Measurements from ENCODE around the gene PIF1.
"Not testable (repeated sequence)": the region's sequence is repeated elsewhere in the genome, so short reads cannot be mapped to it uniquely, and the experiment has no call there.

PIF1 gene

DNA sequence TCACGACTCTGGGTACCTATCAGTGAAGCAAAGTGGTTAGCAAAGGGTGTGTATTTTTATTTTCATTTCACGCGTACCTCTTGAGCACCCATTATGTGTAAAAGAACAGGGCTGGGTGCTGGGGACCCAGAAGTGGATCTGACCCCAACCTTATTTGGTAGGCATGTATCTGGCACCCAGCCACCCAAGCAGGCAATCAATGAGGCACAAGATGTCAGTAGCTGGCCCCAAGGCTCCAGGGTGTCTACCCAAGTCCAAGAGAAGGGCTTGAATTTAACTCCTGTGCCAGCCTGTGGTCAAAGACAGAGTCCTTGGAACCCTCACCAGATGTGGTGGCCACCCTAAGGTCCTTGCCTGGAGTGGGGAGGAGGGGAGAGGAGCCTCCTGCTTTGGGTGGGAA, 22.0 kb upstream of the PIF1 start:
- DNase-seq (ENCODE audit: low read depth in 2 of 2), result no peak

DNA sequence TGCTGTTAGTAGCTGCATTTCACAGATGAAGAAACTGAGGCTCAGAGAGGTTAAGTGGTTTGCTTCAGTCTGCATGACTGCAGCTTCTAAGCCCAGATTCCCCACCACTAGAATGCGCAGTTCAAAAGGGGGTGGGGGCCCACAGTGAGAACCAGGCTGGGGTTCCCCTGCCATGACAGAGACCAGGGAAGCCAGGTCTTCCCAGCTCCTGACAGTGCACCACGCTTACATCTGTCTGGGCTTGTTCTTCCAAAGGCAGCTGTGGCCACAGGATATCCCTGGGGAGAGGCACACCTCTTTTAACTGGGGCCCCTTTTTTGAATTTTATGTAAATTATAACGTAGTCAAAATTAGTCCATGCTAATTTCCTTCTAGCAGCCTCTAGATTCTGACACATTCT, 21.6 kb upstream of the PIF1 start:
- DNase-seq (ENCODE audit: low read depth in 2 of 2), result no peak

- DNase-seq (ENCODE audit: low read depth in 2 of 2), result no peak
Measured at GRCh38 chr15:64845831-64846595, 20.6 kb upstream of the PIF1 start.

- DNase-seq (ENCODE audit: low read depth in 2 of 2), result no peak
Measured at GRCh38 chr15:64845183-64845611, 19.8 kb upstream of the PIF1 start.

DNA sequence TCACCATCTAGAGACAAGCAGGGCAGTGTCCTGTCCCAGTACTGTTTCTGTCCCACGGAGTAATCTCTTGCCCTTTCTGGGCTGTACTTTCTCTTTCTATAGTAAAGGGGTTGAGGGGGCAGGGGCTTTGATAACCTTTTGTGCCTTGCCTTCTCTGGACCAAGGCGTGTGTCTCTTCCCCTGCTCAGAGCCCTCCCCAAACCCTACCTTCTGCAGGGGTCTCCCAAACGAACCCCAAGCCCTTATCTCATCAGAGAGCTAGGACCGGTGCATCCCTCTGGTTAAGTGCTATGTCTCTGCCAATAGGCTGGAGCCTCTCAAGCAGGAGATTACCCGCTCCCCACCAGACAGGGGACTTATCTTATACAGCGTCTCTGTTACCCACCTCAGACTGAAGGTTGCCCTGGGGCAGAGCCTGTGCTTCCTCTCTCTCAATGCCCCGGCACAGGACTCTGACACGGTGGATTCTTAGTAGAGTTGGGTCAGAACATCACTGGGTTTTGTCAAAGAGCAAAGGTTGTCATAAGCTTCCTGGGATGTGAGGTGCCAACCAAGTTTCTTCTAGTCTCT, 19.2 kb upstream of the PIF1 start:
- no peak for DNase-seq (ENCODE audit: low read depth in 2 of 2)

- DNase-seq (ENCODE audit: low read depth in 2 of 2), result no peak
Measured at GRCh38 chr15:64843991-64844390, 18.5 kb upstream of the PIF1 start.

GRCh38 chr15:64842986-64843561, 17.6 kb upstream of the PIF1 start:
- no peak for DNase-seq (ENCODE audit: low read depth in 2 of 2)

DNA sequence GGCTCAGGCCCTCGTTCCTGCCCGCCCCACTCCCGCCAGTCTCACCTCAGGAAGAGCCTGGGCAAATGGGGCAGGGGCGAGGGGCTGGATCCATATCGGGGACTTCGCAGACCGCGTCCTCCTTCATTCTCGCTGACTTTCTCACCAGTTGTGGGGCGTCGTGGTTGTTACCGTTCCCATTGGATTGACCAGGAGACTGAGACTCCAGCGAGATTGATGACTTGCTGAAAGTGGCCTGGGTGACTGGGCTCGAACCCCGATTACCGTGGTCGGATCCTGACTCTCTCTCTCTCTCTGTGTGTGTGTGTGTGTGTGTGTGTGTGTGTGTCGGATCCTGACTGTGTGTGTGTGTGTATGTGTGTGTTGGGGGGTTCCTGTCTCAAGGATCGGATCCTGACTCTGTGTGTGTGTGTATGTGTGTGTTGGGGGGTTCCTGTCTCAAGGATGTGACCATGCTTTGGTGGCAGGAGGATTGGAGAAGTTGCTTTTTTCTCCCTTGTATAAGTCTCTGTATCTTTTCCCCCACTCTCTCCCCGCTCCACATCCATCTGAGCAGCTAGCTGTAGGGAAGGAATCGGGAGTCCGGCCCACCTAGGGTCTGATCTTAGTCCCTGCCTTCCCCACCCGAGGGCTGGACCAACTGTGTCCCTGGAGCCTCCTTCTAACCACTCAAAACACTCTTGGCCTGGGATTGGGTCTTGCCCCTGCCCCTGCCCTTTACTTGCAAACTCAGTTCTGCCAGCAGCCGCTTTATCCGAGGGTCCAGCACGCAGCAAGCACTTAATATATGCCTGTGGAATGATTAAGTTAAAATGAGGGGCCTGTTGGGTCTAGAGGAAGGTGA, 16.9 kb upstream of the PIF1 start:
- DNase-seq (ENCODE audit: low read depth in 2 of 2), result no peak

GRCh38 chr15:64841344-64842095, 16.1 kb upstream of the PIF1 start, which contains the start of gene PLEKHO2:
Gene PLEKHO2 (plus strand): TSS chr15:64841915. CDS start chr15:64842017, 102 bp downstream.
- peak; percentile 84 to 85 for DNase-seq (ENCODE audit: low read depth in 2 of 2)

GRCh38 chr15:64841060-64841343, 15.6 kb upstream of the PIF1 start:
- no peak for DNase-seq (ENCODE audit: low read depth in 2 of 2)

- DNase-seq (ENCODE audit: low read depth in 2 of 2), result no peak
Measured at GRCh38 chr15:64837502-64837901, 12.1 kb upstream of the PIF1 start.

- DNase-seq (ENCODE audit: low read depth in 2 of 2), result no peak
Measured at GRCh38 chr15:64836023-64836536, 10.6 kb upstream of the PIF1 start.

DNA sequence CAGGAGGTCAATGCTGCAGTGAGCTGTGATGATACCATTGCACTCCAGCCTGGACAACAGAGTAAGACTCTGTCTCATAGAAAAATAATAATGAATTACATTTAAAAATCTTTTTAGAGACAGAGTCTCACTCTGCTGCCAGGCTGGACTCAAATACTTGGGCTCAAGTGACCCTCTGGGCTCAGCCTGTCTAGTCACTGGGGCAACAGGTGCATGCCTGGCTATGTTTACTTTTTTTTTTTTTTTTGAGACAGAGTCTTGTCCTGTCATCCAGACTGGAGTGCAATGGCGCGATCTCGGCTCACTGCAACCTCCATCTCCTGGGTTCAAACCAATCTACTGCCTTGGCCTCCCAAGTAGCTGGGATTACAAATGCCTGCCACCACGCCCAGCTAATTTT, 8.2 kb upstream of the PIF1 start:
- DNase-seq (ENCODE audit: low read depth in 2 of 2), result no peak

- DNase-seq (ENCODE audit: low read depth in 2 of 2), result no peak
Measured at GRCh38 chr15:64828985-64829384, 3.5 kb upstream of the PIF1 start.

GRCh38 chr15:64824929-64825430, 467 bp downstream of the PIF1 start:
- no peak for DNase-seq (ENCODE audit: low read depth in 2 of 2)

DNA sequence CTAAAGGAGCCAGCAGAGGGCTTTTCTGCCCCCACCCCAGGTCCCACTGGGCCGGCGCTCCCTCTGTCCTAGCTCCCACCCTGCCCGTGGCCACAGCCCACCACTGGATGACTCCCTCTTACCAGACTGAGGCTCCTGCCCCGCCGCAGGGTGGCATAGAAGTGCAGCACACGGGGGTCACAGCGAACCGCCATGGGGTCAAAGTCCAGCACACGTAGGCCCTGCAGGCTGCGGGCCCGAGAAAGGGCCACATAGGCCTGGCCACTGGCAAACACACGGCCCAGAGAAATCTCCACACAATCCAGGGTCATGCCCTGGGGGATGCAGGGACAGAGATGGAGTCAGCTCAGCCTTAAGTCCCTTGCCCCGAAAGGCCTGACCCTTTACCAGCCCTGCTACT, 9.0 kb downstream of the PIF1 start:
- DNase-seq (ENCODE audit: low read depth in 2 of 2), result no peak

DNA sequence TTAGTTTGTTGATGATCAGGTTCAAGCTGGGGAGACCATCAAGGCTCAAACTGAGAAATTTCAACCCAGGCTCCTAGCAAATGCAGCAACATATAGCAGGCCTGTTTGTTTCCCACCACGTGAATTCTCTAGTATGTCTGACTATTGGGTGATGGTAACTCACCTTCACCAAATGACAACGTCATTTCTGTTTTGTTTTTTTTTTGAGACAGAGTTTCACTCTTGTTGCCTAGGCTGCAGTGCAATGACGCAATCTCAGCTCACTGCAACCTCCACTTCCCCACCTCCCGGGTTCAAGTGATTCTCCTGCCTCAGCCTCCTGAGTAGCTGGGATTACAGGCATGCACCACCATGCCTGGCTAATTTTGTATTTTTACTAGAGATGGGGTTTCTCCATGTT, 10.5 kb downstream of the PIF1 start:
- DNase-seq (ENCODE audit: low read depth in 2 of 2), result not testable (repeated sequence)

DNA sequence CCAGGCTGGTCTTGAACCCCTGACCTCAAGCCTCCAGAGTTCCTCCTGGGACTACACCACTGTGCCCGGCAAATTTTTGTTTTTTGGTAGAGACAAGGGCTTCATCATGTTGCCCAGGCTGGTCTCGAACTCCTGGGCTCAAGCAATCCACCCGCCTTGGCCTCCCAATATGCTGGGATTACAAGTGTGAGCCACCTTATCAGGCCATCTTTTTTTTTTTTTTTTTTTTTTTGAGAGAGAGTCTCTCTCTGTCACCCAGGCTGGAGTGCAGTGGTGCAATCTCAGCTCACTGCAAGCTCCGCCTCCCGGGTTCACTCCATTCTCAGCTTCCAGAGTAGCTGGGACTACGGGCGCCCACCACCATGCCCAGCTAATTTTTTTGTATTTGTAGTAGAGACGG, 11.2 kb downstream of the PIF1 start:
- DNase-seq (ENCODE audit: low read depth in 2 of 2), result not testable (repeated sequence)

DNA sequence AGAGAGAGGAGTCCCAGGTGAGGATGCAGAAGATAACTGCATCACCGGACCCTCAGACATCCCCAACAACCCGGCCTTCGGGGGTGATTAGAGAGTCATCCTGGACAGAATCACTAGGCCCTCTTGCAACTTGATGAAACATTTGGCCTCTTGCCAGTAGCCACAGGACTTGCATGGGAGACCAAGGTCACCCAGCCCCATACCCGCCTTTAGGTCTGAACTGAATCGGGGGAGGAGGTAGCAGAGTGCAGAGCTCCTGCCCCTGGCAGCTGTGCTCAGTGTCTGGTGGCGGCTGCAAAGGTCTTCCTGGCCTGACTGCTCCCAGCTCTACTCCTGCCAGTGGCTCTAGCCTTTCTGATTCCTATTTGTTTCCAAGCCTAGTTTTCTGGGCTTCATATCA, 12.4 kb downstream of the PIF1 start:
- DNase-seq (ENCODE audit: low read depth in 2 of 2), result no peak

DNA sequence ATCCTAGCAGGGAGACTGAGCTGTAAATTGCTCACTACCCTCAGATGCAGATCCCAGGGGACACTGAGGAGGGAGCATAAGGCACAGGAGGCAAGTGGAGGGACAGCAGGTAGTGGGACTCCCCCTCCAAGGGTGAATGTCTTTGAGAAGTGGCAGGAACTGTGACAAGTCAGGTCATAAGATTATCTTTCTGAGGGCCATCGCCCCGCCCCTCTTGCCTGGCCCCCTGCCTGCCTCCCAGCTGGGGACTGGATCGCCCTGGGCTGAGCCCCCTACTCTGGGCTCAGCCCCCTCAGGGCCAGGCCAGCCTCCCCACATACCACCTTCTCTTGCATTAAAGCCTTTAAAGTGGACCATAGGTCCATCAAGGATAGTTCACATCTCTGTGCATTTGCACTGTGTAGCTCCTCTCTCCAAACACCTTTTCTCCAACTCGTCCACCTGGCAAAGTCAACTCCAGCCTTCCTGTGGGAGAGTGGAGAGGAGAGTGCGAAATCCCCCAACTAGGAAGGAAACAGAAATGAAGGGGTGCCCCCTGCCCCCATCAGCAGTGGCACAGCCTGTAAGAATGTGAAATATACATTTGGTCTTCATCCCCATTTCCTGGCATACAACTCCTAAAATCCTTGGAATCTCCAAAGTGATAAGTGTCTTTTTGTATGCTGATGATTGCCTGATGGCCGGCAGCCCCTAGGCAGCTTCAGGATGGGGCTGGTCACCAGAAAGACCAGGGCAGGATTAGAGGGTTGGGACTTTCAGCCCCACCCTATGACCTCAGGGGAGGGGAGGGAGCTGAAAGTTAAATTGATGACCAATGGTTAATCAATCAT, 14.7 kb downstream of the PIF1 start:
- no peak for DNase-seq (ENCODE audit: low read depth in 2 of 2)
